ENCODE data around the gene UBE2Q2. TPM values are rescaled to one million over a fixed set of nuclear protein-coding genes. Genes with fewer than 3 reads are reported as not detected.

The UBE2Q2 gene
- total RNA-seq, 1 donor from 2014 or later = 53.2 TPM

DNA sequence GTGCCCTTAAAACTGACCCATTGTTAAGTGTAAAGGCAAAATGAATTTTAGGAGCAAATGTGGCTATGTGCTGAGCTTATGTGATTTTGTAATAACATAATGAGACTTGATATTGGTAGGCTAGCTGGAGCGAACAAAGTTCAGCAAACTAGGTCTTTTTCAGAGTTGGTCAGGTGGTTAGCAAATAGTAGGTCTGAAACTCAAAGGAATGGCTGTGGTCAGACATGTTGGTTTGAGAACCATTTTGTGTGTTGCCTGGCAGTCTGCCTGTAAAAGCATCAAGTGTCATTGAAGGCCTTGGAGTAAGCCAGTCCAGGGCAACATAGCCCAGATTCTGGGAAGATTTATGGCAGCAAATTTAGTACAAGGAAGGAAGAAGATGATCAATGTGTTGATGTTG, 76.8 kb downstream of the UBE2Q2 start:
- Histone ChIP-seq H3K9ac (ENCODE audit: low read depth in 1 of 3, low read length in 3 of 3) (no peak overlapping the region), H3K27me3 (ENCODE audit: control insufficient read depth in 3 of 3, insufficient read depth in 3 of 3, low read length in 3 of 3) (no peaks in the 10 kb centered on the region), H3K9me3 (ENCODE audit: control insufficient read depth in 3 of 3, low read length in 3 of 3) (no peaks in the 10 kb centered on the region), H3K27ac (ENCODE audit: low read depth, low read length) (no peak overlapping the region), H3K36me3 (ENCODE audit: control insufficient read depth in 3 of 3, insufficient read depth in 3 of 3, low read length in 3 of 3) (peaks cover 0 to 8% (median 6%) of the 10 kb centered on the region in 3 donors), H3K4me1 (ENCODE audit: control insufficient read depth in 3 of 3, insufficient read depth in 3 of 3, low read length in 3 of 3) (peaks cover 9 to 17% (median 14%) of the 10 kb centered on the region in 3 donors), H3K4me3 (ENCODE audit: low read length in 3 of 3) (no peak overlapping the region)

DNA sequence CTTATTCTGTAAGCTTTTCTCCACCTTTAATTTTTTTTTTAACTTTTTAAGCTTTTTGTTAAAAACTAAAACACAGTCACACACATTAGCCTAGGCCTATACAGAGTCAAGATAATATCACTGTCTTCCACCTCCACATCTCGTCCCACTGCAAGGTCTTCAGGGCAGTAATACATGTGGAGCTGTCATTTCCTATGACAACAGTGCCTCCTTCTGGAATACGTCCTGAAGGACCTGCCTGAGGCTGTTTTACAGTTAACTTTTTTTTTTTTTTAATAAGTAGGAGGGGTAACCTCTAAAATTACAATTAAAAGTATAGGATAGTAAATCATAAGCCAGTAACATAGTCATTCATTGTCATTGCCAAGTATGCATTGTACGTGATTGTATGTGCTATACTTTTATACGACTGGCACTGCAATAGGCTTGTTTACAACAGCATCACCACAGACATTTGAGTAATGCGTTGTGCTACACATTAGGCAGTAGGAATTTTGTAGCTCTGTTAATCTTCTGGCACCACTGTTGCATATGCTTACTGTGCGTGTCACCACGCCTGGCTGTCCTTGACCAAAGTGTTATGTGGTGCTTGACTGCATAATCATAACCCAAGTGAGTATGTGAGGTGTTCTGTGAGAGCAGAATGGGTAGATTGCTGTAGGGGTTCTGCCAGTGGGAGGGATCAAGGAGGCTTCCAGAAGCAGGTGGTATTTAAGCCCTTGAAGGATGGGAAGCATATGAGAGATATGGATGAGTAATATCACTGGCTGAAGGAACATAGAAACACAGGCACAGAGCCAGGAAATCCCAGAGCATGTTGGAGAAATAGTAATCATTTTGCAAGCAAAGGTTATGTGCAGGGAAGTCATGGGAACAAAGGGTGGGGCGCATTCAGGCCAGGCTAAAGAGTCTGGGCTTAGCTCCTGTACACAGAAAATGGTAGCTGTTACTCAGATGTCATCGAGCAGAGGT, 78.8 kb downstream of the UBE2Q2 start:
- Histone ChIP-seq H3K27ac (ENCODE audit: low read depth, low read length) (no peak overlapping the region), H3K4me3 (ENCODE audit: low read length in 3 of 3) (no peak overlapping the region)

DNA sequence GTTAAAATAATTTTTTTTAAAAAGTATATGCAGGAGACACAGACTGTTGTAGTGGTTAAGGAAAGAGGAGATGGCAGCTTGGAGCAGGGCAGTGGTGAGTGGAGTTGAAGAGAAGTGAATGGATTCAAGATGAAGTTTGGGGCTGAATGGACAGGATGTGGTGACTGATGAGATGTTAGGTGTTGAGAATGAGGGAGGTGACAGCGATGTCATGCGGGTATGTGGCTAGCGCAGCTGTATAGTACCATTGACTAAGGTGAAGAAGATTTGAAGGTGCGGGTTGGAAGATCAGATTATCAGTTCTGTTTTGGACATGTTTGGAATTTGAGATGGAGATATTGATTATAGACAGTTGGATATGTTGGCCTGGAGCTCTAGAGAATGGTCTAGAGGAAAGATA, 80.5 kb downstream of the UBE2Q2 start:
- no peak overlapping the region for H3K9ac ChIP-seq (ENCODE audit: low read depth in 1 of 3, low read length in 3 of 3)
- no peak overlapping the region for H3K27ac ChIP-seq (ENCODE audit: low read depth, low read length)
- H3K4me1 ChIP-seq (ENCODE audit: control insufficient read depth in 3 of 3, insufficient read depth in 3 of 3, low read length in 3 of 3) = peaks cover 14 to 23% (median 14%) of the 10 kb centered on the region in 3 donors
- no peaks in the 10 kb centered on the region for H3K9me3 ChIP-seq (ENCODE audit: control insufficient read depth in 3 of 3, low read length in 3 of 3)
- H3K36me3 ChIP-seq (ENCODE audit: control insufficient read depth in 3 of 3, insufficient read depth in 3 of 3, low read length in 3 of 3) = peaks cover 0 to 5% (median 0%) of the 10 kb centered on the region in 3 donors
- H3K27me3 ChIP-seq (ENCODE audit: control insufficient read depth in 3 of 3, insufficient read depth in 3 of 3, low read length in 3 of 3) = no peaks in the 10 kb centered on the region
- H3K4me3 ChIP-seq (ENCODE audit: low read length in 3 of 3) = no peak overlapping the region

More for the DNA sequence above, 78.8 kb downstream of the UBE2Q2 start:
- Histone ChIP-seq H3K36me3 (ENCODE audit: control insufficient read depth in 3 of 3, insufficient read depth in 3 of 3, low read length in 3 of 3) (peaks cover 0 to 6% (median 5%) of the 10 kb centered on the region in 3 donors), H3K4me1 (ENCODE audit: control insufficient read depth in 3 of 3, insufficient read depth in 3 of 3, low read length in 3 of 3) (peaks cover 14 to 23% (median 14%) of the 10 kb centered on the region in 3 donors), H3K27me3 (ENCODE audit: control insufficient read depth in 3 of 3, insufficient read depth in 3 of 3, low read length in 3 of 3) (no peaks in the 10 kb centered on the region), H3K9ac (ENCODE audit: low read depth in 1 of 3, low read length in 3 of 3) (no peak overlapping the region), H3K9me3 (ENCODE audit: control insufficient read depth in 3 of 3, low read length in 3 of 3) (no peaks in the 10 kb centered on the region)

DNA sequence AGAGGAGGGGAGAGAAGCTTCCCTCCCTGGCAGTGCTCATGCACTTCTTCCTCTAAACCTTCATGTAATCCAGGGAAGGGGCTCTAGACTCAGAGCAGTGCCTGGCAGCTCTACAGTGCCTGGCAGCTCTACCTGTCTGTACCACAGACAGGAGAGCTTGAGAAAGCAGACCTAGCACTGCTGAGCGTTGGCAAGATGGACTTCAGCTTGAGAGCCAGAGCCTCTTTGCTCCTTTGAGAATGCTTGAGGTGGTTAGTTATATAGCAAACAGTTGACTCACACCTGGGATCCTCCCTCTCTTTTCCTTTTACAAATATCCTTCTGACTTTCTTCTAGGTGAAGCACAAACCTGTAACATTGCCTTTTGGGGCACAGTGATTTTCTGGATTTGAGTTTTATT, 81.3 kb downstream of the UBE2Q2 start:
- no peaks in the 10 kb centered on the region for H3K27me3 ChIP-seq (ENCODE audit: control insufficient read depth in 3 of 3, insufficient read depth in 3 of 3, low read length in 3 of 3)
- H3K27ac ChIP-seq (ENCODE audit: low read depth, low read length) = no peak overlapping the region
- no peak overlapping the region for H3K4me3 ChIP-seq (ENCODE audit: low read length in 3 of 3)
- peaks cover 14 to 23% (median 14%) of the 10 kb centered on the region in 3 donors for H3K4me1 ChIP-seq (ENCODE audit: control insufficient read depth in 3 of 3, insufficient read depth in 3 of 3, low read length in 3 of 3)
- H3K9ac ChIP-seq (ENCODE audit: low read depth in 1 of 3, low read length in 3 of 3) = no peak overlapping the region
- H3K9me3 ChIP-seq (ENCODE audit: control insufficient read depth in 3 of 3, low read length in 3 of 3) = no peaks in the 10 kb centered on the region
- H3K36me3 ChIP-seq (ENCODE audit: control insufficient read depth in 3 of 3, insufficient read depth in 3 of 3, low read length in 3 of 3) = peaks cover 0 to 5% (median 0%) of the 10 kb centered on the region in 3 donors

DNA sequence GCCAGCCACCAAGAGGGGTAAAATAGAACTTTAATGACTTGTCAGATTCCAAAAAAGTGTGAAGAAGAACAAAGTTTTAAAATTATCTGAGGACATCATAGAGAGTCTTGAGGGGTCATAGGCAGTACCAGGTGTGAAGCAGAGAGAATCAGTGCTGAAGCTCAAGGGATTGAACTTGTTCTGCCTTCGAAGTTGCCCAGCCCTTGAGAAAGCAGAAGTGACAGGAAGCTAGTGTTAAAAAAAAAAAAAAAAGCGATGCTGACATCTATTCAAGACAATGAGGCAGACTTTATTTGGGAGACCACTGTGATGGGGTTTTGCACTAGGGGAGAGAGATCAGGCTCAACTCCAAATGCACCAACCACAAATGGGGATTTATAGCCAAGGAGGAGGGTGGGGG, 82.2 kb downstream of the UBE2Q2 start:
- Histone ChIP-seq H3K27ac (ENCODE audit: low read depth, low read length) (no peak overlapping the region), H3K36me3 (ENCODE audit: control insufficient read depth in 3 of 3, insufficient read depth in 3 of 3, low read length in 3 of 3) (peaks cover 0 to 7% (median 0%) of the 10 kb centered on the region in 3 donors), H3K4me3 (ENCODE audit: low read length in 3 of 3) (no peak overlapping the region), H3K4me1 (ENCODE audit: control insufficient read depth in 3 of 3, insufficient read depth in 3 of 3, low read length in 3 of 3) (peaks cover 14 to 23% (median 14%) of the 10 kb centered on the region in 3 donors), H3K27me3 (ENCODE audit: control insufficient read depth in 3 of 3, insufficient read depth in 3 of 3, low read length in 3 of 3) (no peaks in the 10 kb centered on the region), H3K9ac (ENCODE audit: low read depth in 1 of 3, low read length in 3 of 3) (no peak overlapping the region), H3K9me3 (ENCODE audit: control insufficient read depth in 3 of 3, low read length in 3 of 3) (no peaks in the 10 kb centered on the region)

DNA sequence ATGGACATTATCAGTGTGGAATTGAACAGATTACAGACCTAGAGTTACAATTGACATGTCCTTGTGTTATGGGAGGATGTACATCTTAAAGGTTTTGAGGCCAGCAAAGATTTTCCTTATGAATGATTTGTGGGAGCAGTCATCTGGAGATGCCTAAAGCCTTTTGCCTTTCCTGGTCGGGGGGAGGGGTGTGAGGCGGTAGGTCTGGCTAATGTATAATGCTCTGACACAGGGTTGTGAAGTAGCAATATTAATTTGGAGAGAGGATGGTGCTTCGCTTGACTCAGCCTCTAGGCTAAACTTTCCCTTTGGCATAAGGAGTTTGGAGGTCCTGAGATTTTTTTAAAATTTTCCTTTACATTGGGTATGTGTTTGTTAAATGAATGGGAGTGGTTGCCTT, 83.7 kb downstream of the UBE2Q2 start:
- Histone ChIP-seq H3K9me3 (ENCODE audit: control insufficient read depth in 3 of 3, low read length in 3 of 3) (no peaks in the 10 kb centered on the region), H3K36me3 (ENCODE audit: control insufficient read depth in 3 of 3, insufficient read depth in 3 of 3, low read length in 3 of 3) (peaks cover 0 to 13% (median 4%) of the 10 kb centered on the region in 3 donors), H3K4me1 (ENCODE audit: control insufficient read depth in 3 of 3, insufficient read depth in 3 of 3, low read length in 3 of 3) (peaks cover 13 to 22% (median 14%) of the 10 kb centered on the region in 3 donors), H3K27ac (ENCODE audit: low read depth, low read length) (no peak overlapping the region), H3K4me3 (ENCODE audit: low read length in 3 of 3) (no peak overlapping the region), H3K9ac (ENCODE audit: low read depth in 1 of 3, low read length in 3 of 3) (no peak overlapping the region), H3K27me3 (ENCODE audit: control insufficient read depth in 3 of 3, insufficient read depth in 3 of 3, low read length in 3 of 3) (no peaks in the 10 kb centered on the region)

DNA sequence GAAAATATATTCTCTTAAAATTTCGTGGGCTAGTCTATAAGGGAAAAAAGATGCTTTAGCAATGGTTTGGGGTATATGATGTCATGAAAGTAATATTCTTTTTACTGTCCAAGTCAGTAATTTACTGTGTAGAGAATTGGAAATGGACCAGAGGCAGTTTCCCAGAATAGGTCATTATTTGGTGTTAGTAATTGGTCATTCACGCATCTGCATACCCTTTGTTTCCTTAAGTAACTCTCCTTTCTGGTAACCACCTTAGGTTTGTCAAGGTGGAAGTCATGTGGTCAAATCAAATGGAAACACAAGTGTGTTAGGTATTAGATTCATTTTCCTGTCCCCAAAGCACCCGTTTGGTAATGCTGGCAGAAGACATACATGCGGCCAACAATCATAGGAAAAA, 84.4 kb downstream of the UBE2Q2 start:
- Histone ChIP-seq H3K27ac (ENCODE audit: low read depth, low read length) (no peak overlapping the region), H3K27me3 (ENCODE audit: control insufficient read depth in 3 of 3, insufficient read depth in 3 of 3, low read length in 3 of 3) (no peaks in the 10 kb centered on the region), H3K9me3 (ENCODE audit: control insufficient read depth in 3 of 3, low read length in 3 of 3) (no peaks in the 10 kb centered on the region), H3K9ac (ENCODE audit: low read depth in 1 of 3, low read length in 3 of 3) (no peak overlapping the region), H3K4me1 (ENCODE audit: control insufficient read depth in 3 of 3, insufficient read depth in 3 of 3, low read length in 3 of 3) (peaks cover 7 to 15% (median 8%) of the 10 kb centered on the region in 3 donors), H3K36me3 (ENCODE audit: control insufficient read depth in 3 of 3, insufficient read depth in 3 of 3, low read length in 3 of 3) (peaks cover 0 to 15% (median 6%) of the 10 kb centered on the region in 3 donors), H3K4me3 (ENCODE audit: low read length in 3 of 3) (no peak overlapping the region)

DNA sequence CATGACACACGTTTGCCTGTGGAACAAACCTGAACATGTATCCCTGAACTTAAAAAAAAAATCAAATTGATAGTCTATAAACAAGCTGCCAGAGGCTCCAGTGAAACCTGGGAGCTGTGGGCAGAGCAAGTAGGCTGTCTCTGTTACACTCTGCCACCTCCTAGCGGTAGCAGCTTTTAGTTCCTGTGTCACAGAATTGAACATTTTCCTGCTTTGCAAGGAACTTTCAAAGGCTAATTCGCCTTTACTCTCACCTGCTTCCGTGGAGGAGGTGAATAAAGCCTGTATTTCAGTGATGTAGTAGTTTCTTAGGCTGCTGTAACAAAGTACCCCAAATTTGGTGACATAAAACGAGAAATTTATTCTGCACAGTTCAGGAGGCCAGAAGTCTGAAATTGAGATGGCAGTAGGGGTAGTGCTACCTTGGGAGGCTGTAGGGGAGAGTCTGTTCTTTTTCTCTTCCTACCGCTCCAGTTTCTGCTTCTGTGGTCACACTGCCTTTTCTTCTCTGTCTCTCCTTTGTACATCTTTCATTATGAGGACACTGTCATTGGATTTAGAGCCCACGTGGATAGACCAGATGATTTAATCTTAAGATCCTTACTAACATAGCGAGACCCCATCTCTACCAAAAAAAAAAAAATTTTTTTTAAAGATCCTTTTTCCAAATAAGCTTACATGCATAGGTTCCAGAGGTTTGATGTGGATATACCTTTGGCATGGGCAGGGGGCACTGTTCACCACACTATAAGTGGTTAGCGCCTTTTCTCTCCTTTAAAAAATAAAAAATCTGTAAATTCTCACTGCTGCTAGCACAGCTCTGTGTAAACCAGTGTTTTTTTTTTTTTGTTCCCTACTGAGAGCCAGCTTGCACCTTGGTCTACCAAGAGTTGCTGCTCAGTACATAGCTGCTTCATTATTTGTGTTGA, 85.7 kb downstream of the UBE2Q2 start:
- Histone ChIP-seq H3K4me1 (ENCODE audit: control insufficient read depth in 3 of 3, insufficient read depth in 3 of 3, low read length in 3 of 3) (peaks cover 4 to 11% (median 7%) of the 10 kb centered on the region in 3 donors), H3K9ac (ENCODE audit: low read depth in 1 of 3, low read length in 3 of 3) (no peak overlapping the region), H3K27ac (ENCODE audit: low read depth, low read length) (no peak overlapping the region), H3K4me3 (ENCODE audit: low read length in 3 of 3) (no peak overlapping the region), H3K36me3 (ENCODE audit: control insufficient read depth in 3 of 3, insufficient read depth in 3 of 3, low read length in 3 of 3) (peaks cover 1 to 15% (median 10%) of the 10 kb centered on the region in 3 donors), H3K9me3 (ENCODE audit: control insufficient read depth in 3 of 3, low read length in 3 of 3) (no peaks in the 10 kb centered on the region), H3K27me3 (ENCODE audit: control insufficient read depth in 3 of 3, insufficient read depth in 3 of 3, low read length in 3 of 3) (no peaks in the 10 kb centered on the region)

DNA sequence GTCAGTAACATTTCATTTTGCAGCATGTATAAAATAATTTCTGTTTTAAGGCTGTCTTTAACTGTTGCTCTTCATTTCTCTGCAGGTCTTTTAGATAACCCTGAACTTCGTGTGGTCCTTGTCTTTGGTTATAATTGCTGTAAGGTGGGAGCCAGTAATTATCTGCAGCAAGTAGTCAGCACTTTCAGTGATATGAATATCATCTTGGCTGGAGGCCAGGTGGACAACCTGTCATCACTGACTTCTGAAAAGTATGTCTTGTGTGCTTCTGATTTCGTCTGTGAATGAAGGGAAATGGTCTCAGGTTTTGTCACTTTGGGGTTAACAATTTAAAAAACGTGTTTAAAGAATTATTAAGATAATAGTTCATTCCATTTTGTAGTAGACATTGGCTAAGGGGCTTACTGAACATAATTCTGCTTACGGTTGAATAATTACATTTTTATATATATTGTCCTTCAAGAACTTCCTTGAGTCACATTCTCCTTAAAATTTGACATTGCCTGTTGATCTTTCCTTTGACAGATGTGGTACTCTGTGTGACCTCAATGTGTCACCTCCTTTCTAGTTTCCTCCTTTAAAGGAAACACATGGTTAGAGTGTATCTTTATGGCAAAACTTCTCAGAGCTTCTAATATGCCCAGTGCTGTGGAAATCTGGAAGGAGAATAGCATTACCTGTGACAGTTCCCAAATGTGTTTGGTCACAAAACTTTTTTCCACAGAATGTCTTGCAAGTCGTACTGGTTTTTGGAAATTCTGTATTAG, 86.7 kb downstream of the UBE2Q2 start:
- Histone ChIP-seq H3K27me3 (ENCODE audit: control insufficient read depth in 3 of 3, insufficient read depth in 3 of 3, low read length in 3 of 3) (no peaks in the 10 kb centered on the region), H3K36me3 (ENCODE audit: control insufficient read depth in 3 of 3, insufficient read depth in 3 of 3, low read length in 3 of 3) (peaks cover 4 to 14% (median 13%) of the 10 kb centered on the region in 3 donors)

More for the DNA sequence above, 86.7 kb downstream of the UBE2Q2 start:
- Histone ChIP-seq H3K27ac (ENCODE audit: low read depth, low read length) (no peak overlapping the region), H3K4me1 (ENCODE audit: control insufficient read depth in 3 of 3, insufficient read depth in 3 of 3, low read length in 3 of 3) (peaks cover 0 to 7% (median 6%) of the 10 kb centered on the region in 3 donors), H3K4me3 (ENCODE audit: low read length in 3 of 3) (no peak overlapping the region), H3K9me3 (ENCODE audit: control insufficient read depth in 3 of 3, low read length in 3 of 3) (no peaks in the 10 kb centered on the region), H3K9ac (ENCODE audit: low read depth in 1 of 3, low read length in 3 of 3) (no peak overlapping the region)

Measured in skeletal muscle tissue (tissue), 4 donors.